Measurements from ENCODE around the gene IFRD2. TPM values are rescaled to one million over a fixed set of nuclear protein-coding genes. Genes with fewer than 3 reads are reported as not detected.

Gene IFRD2
- total and polyA plus RNA-seq, 10 donors = 40.2 to 76.7 (median 56.3) TPM

- Histone ChIP-seq H3K4me1 (peaks cover 37 to 95% (median 72%) of the 10 kb centered on the region in 6 donors), H3K27ac (peak overlapping the region in 5 of 8 donors; percentile 34 to 96 (median 95)), H3K9me3 (no peaks in the 10 kb centered on the region), H3K27me3 (replicated peaks in 1 of 7) (no peaks in the 10 kb centered on the region), H3K4me3 (no peak overlapping the region), H3K36me3 (peaks cover 0 to 48% (median 34%) of the 10 kb centered on the region in 6 donors)
- TF ChIP-seq CTCF (IDR thresholded peaks at IDR 0.05 in 8 of 11, conservative IDR thresholded peaks at IDR 0.05 in 3 of 11) (no peak), POLR2A (IDR thresholded peaks at IDR 0.05) (no peak), POLR2AphosphoS5 (IDR thresholded peaks at IDR 0.05) (no peak)
- WGBS, 5 donors = 90 to 96% (median 95%) methylated on average over 8 of the region's 8 CpGs
- peak; percentile 71 for DNase-seq
- intact Hi-C loops (cut with DNase I; ENCODE audit: low total_unique reads) = loop anchor here (10.0 kb wide), 1 partner anchor 91 kb away; the partner anchor contains the start of gene GNAI2
Observed at GRCh38 chr3:50326182-50326541, 33.9 kb upstream of the IFRD2 start.

- intact Hi-C loops (cut with DNase I; ENCODE audit: low total_unique reads) = loop anchor here (10.0 kb wide), 1 partner anchor 91 kb away; the partner anchor contains the start of gene GNAI2
- H3K27ac ChIP-seq = peak overlapping the region in 7 of 8 donors; percentile 22 to 96 (median 93)
Observed at GRCh38 chr3:50325497-50326181, 33.4 kb upstream of the IFRD2 start.

GRCh38 chr3:50325113-50325480 lies 32.9 kb upstream of the IFRD2 start:
- H3K4me1 ChIP-seq = peaks cover 37 to 93% (median 79%) of the 10 kb centered on the region in 6 donors
- no peaks in the 10 kb centered on the region for H3K9me3 ChIP-seq
- DNase-seq = no peak
- H3K4me3 ChIP-seq = no peak overlapping the region
- 74 to 96% (median 83%) methylated on average over 2 of the region's 2 CpGs for WGBS, 5 donors
- peak overlapping the region in 7 of 8 donors; percentile 86 to 96 (median 93) for H3K27ac ChIP-seq
- intact Hi-C loops (cut with DNase I; ENCODE audit: low total_unique reads) = loop anchor here (10.0 kb wide), 1 partner anchor 90 kb away; the partner anchor contains the start of gene GNAI2
- H3K36me3 ChIP-seq = peaks cover 0 to 48% (median 23%) of the 10 kb centered on the region in 6 donors
- no peaks in the 10 kb centered on the region for H3K27me3 ChIP-seq (replicated peaks in 1 of 7)
- TF ChIP-seq CTCF (IDR thresholded peaks at IDR 0.05 in 8 of 11, conservative IDR thresholded peaks at IDR 0.05 in 3 of 11) (no peak), POLR2A (IDR thresholded peaks at IDR 0.05) (no peak), POLR2AphosphoS5 (IDR thresholded peaks at IDR 0.05) (no peak)

More at GRCh38 chr3:50325497-50326181, 33.4 kb upstream of the IFRD2 start:
- H3K4me1 ChIP-seq = peaks cover 37 to 93% (median 74%) of the 10 kb centered on the region in 6 donors
- no peaks in the 10 kb centered on the region for H3K27me3 ChIP-seq (replicated peaks in 1 of 7)
- DNase-seq = peak; percentile 64
- peaks cover 0 to 48% (median 28%) of the 10 kb centered on the region in 6 donors for H3K36me3 ChIP-seq
- H3K9me3 ChIP-seq = no peaks in the 10 kb centered on the region
- no peak overlapping the region for H3K4me3 ChIP-seq
- 78 to 89% (median 82%) methylated on average over 11 of the region's 11 CpGs for WGBS, 5 donors
- TF ChIP-seq POLR2A (IDR thresholded peaks at IDR 0.05) (no peak), CTCF (IDR thresholded peaks at IDR 0.05 in 8 of 11, conservative IDR thresholded peaks at IDR 0.05 in 3 of 11) (no peak), POLR2AphosphoS5 (IDR thresholded peaks at IDR 0.05) (no peak)

Measured in spleen (tissue), 11 donors.